HG02938 (cell line): ENCODE data around the gene HTT-AS.
"Not testable (repeated sequence)": the region's sequence is repeated elsewhere in the genome, so short reads cannot be mapped to it uniquely, and the experiment has no call there.

Experiments
- ATAC-seq: cut with Tn5 transposase; IDR thresholded peaks from one replicate; pipeline ENCODE4 v1.9.1; 2021; ENCODE audit warnings: mild to moderate bottlenecking, moderate library complexity; ENCODE audit not compliant: unreplicated experiment

The HTT-AS gene

GRCh38 chr4:3054169-3054759, 20.1 kb downstream of the HTT-AS start:
- no peak for ATAC-seq

GRCh38 chr4:3051141-3051897, 23.0 kb downstream of the HTT-AS start:
- not testable (repeated sequence) for ATAC-seq

DNA sequence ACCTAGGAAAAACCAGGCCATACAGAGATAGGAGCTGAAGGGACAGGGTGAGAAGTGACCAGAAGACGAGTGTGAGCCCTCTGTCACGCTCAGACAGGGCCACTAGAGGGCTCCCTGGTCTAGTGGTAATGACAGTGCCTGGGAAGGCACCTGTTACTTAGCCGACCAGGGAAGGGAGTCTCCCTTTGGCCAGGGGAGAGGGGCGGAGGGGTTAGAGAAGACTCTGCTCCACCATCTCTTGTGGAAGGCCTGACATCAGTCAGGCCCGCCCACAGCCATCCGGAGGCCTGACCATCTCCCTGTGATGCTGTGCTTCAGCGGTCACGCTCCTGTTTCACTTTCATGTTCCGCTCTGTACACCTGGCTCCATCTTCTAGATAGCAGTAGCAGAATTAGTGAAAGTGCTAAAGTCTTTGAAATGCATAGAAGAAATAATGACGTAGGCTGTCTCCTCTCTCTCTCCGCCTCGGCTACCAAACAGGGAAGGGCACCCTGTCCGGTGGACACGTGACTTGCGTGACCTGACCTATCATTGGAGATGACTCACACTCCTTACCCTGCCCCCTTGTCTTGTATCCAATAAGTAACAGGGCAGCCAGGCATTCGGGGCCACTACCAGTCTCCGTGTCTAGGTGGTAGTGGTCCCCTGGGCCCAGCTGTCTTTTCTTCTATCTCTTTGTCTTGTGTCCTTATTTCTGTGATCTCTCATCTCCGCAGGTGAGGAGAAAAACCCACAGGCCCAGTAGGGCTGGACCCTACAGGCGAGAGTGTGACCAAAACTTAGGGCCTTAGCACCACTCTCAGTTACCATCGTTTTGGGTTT, 26.7 kb downstream of the HTT-AS start:
- ATAC-seq = peak; percentile 89

- ATAC-seq = no peak
These were observed 27.7 kb downstream of the HTT-AS start for GRCh38 chr4:3046623-3047022.

- ATAC-seq = no peak
These were observed 28.2 kb downstream of the HTT-AS start for GRCh38 chr4:3046162-3046561.

DNA sequence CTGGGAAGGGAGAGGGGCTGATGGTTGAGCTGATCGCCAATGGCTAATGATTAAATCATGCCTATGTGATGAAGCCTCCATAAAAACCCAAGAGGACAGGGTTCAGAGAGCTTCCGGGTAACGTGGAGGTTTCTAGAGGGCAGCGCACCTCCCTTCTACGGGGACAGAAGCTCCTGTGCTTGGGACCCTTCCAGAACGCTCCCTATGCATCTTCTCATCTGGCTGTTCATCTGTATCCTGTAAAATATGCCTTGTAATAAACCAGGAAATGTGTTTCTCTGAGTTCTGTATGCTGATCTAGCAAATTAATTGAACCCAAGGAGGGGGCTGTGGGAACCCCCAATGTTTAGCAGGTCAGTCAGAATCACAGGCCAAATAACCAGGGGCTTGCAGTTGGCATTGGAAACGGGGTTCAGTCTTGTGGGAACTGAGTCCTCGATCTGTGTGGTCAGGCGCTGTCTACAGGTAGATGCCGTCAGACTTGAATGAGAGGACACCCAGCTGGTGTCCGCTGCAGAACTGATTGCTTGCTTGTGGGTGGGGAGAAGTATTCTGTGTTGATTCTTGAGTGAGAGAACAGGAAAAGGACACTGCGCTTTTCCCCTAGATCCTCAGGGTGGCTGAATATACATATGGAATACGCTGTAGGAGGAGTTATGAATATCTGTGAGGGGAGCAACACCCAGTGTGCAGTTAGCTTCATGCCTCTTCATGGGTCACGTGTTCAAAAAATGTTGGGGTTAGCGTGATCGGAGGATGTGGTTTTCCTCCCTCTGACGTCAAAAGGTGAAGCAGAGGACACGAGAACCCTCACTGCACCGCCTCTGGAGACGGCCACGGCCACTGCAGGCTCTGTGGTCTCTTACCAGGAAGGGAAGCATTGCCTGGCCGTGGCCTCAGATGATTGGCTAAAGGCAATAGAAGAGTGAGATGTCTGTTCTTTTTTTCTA, 29.2 kb downstream of the HTT-AS start:
- no peak for ATAC-seq

DNA sequence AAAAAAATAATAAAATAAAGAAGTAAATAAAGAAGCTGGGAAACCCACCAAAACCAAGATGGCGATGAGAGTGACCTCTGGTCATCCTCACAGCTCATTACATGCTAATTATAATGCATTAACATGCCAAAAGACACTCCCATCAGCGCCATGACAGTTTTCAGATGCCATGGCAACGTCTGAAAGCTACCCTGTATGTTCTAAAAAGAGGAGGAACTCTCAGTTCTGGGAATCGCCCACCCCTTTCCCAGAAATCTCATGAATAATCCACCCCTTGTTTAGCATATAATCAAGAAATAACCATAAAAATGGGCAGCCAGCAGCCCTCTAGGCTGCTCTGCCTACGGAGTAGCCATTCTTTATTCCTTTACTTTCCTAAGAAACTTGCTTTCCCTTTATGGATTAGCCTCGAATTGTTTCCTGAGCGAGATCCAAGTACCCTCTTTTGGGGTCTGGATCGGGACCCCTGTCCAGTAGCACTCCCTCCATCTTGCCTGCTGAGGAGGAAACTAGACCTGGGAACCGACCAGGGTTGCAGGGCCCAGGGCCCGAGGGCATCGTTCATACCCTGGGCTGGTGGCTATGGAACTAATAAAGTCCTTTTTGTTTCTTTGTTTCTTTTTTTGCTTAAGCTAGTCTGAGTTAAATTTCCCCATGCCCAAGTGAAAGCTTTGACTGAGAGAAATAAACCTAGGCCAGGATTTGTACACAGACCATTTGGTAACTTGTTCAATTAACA, 30.9 kb downstream of the HTT-AS start:
- no peak for ATAC-seq

DNA sequence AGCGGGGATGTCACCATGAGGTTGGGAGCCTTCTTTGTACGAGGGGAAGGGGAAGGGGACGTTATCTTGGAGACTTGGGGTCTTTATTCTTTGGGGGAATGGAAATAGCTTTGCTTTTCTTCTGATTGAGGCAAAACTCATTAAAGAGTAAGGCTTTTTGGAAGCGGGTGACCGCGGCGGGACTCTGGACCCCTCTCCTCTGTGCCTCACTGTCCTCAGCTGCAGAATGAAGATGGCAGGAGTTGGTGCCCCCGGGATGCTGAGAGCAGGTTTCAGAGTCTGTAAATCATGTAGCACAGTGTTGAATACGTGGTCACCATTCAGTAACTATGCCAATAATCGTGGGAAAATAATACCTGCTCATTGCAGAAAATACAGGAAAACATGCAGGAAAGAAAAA, 32.1 kb downstream of the HTT-AS start:
- ATAC-seq = no peak

- ATAC-seq = no peak
These were observed 32.9 kb downstream of the HTT-AS start for GRCh38 chr4:3041192-3042142.

DNA sequence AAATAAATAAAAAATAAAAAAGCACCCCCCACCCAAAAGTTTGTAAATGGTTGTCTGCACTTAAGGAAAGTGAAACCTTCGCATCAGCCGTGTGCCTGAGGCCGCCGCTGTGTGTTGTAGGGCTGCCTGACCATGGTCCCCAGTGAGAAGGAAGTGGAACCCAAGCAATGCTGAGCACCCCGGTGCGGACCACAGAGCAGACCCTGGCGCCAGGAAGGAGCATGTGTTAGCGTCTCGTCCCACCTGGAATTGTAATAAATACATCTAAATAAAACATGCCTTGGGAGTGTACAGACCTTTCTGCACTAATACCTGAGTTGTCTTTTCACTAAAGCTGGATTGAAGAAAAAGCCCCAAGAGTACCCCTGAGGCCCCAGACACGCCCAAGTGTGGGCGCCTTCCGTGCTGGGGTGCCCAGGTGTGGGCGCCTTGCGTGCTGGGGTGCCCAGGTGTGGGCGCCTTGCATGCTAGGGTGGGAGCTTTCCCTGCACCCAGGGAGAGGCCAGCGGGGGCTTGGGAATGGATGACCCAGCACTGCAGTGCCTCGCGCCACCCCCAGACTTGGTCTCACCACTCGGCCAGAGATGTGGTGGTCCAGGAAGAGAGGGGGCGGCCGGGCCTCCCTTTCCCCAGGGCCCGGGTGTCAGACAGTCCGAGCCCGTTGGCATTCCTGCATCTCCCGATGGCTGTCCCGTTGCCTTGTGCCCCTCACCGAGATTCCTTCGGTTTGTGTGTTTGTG, 33.7 kb downstream of the HTT-AS start:
- no peak for ATAC-seq

DNA sequence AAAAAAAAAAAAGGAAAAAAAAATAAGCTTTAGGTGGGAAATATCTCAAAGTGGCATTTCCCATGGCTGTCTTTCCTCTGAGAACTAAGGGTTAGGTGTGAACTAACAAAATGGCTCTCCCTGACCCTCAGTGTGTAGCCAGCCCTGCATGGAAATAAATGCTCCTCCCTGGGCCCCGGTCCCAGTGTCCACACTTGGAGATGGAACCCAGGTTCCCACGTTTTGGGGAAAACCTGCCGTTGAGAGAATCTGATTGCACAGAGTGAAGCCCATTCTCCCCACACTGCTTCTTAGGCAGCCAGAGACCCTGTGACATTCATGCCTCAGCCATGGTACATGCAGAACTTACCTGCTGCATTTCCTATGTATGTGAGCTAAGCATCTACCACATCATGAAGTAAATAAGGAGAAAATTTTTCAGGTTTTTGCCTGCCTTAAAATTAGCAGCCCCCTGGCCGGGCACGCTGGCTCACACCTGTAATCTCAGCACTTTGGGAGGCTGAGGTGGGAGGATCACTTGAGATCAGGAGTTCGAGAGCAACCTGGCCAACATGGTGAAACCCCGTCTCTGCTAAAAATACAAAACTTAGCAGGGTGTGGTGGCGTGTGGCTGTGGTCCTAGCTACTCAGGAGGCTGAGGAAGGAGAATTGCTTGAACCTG, 34.5 kb downstream of the HTT-AS start:
- no peak for ATAC-seq

GRCh38 chr4:3037957-3038461, 36.3 kb downstream of the HTT-AS start:
- no peak for ATAC-seq

- no peak for ATAC-seq
These were observed 38.0 kb downstream of the HTT-AS start for GRCh38 chr4:3036131-3036952.

- no peak for ATAC-seq
These were observed 38.7 kb downstream of the HTT-AS start for GRCh38 chr4:3035674-3036073.

DNA sequence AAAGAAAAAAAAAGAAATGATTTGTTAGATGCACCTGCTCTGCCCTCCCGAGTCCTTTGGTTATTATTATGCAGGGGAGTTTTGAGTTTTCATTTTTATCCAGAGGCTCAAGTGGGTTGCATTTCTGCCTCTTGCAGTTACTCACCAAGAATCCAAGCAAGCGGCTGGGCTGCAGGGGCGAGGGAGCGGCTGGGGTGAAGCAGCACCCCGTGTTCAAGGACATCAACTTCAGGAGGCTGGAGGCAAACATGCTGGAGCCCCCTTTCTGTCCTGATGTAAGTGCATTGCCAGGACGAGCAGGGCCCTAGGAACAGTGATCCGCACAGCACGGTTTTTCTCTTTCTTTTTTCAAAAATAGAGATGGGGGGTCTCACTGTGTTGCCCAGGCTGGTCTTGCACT, 39.1 kb downstream of the HTT-AS start:
- no peak for ATAC-seq

DNA sequence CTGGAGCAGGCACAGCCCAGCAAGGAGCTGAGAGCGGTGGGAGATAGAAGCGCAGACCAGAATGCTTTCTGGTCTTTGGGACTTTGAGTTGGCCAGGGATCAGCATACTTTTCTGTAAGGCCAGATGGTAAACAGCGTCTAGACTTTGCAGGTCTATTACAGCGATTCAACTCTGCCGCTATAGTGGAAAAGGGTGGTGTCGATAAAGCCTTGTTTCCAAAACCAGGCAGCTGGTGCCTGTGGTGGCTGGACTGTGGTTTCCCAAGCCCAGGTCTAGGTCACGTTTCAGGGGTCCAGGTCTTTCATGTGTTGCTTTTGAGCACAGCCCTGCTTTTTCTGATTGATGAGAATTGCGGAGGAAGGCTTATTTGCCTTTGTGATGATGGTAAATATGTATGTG, 40.1 kb downstream of the HTT-AS start:
- no peak for ATAC-seq
